ENCODE measurements around the gene DLG5.

DLG5 gene

GRCh38 chr10:77949167-77949566 lies 22.6 kb upstream of the DLG5 start:
- DNase-seq (ENCODE audit: low read depth), result no peak

DNA sequence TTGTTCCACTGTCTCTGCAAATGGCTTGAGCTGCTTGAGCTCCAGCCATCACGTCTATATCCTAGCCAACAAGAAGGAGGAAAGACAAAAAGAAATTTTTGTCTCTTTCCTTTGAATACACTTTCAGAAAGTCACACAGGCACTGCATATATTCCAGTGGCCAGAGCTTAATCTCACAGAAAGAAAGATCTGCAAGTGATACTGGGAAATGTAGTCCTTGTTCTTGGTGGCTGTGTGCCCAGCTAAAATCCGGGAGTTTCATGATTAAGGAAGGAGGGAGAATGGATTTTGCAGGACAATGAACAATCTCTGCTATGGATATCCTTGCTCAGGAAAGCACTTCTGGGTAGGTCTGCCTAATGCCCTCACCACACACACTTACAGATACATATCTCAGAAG lies 19.5 kb upstream of the DLG5 start:
- DNase-seq (ENCODE audit: low read depth), result no peak

- peak; percentile 72 for DNase-seq (ENCODE audit: low read depth)
Measured at GRCh38 chr10:77944519-77944918, 18.0 kb upstream of the DLG5 start.

GRCh38 chr10:77943121-77943901 lies 16.8 kb upstream of the DLG5 start:
- DNase-seq (ENCODE audit: low read depth), result peak; percentile 64

- no peak for DNase-seq (ENCODE audit: low read depth)
Measured at GRCh38 chr10:77941790-77942189, 15.2 kb upstream of the DLG5 start.

GRCh38 chr10:77940627-77941026 lies 14.1 kb upstream of the DLG5 start:
- no peak for DNase-seq (ENCODE audit: low read depth)

- DNase-seq (ENCODE audit: low read depth), result no peak
Measured at GRCh38 chr10:77940225-77940624, 13.7 kb upstream of the DLG5 start.

GRCh38 chr10:77939561-77940001 lies 13.0 kb upstream of the DLG5 start:
- peak; percentile 38 for DNase-seq (ENCODE audit: low read depth)

DNA sequence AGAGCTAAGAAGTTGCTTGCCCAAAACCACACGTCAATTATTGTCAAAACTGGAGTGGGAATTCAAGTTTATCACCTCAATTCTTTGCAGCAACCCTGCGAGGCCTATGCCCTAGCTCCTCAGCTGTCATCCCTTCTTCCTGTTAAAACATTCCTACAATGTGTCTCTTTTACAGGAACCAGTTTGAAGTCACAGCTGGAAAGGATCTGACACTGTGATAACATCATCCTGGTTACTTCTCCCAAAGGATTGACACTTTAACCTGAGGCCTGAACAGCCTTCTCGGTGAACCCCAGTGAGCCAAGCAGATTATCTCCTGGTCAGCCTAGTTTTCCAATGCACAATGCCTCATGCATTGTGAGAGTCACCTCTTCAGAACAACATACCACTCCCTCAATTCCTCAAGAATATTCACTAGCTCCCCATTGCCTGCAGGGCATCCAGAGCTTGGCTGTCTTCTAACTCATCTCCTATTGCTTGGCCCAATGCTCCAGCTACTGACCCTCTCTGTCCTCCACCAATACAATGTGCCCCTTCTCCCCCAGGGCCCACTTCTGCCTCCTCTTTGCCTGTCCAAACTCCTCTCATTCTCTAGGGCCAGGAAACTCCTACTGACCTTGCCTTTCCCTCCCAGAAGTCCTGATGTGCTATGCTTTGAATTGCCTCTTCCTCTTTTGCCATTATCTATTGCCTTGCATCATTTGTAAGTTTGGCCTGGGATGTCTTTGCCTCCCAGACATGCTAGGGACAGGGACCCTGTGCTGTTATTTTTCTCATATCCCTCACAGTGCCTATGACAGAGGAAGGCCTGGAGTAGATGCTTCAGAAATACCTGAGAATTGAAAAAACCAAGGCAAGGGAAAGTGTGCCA lies 10.4 kb upstream of the DLG5 start:
- DNase-seq (ENCODE audit: low read depth), result no peak

GRCh38 chr10:77932016-77932715 lies 5.6 kb upstream of the DLG5 start:
- DNase-seq (ENCODE audit: low read depth), result no peak

DNA sequence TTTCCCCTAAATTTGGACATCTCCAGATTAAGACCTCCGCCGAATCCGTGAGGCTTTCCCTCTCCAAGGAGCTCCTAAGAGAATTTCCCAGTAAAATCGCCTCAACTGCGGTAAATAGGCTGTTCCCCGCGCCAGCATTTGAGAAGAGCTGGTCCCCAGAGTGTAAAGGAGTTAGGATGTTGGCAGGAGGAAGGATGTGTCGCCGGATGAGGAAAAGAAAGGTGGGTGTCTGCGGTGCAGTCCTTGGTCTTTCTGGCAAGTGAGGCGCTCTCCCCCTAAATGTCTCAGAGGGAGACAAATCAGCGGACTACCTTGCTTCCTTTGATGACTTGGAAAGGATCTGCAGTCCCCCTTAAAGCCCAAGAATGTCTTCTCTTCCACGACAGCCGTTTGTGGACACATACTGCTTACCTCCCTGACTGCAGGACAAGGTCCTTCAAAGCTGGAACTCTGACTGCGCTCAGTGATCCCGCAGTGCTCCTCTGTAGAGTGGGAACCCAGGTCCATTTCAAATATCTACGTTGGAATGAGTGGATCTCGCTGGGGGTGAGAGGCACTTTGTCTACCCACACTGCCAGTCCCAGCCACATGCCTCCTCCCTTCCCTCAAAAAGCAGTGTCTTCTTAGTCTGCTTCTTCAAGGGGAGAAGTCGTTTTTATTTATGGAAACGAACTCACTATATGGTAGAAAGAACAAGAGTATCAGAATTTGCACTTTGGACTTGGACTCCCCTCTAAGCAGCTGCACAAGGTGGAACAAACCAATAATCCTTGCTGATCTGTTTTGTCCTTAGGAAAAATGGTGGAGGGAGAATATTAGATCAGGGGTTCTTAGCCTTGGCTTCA lies 1.1 kb upstream of the DLG5 start:
- DNase-seq (ENCODE audit: low read depth), result no peak

- no peak for DNase-seq (ENCODE audit: low read depth)
Measured at GRCh38 chr10:77925795-77926565, 575 bp downstream of the DLG5 start.

DNA sequence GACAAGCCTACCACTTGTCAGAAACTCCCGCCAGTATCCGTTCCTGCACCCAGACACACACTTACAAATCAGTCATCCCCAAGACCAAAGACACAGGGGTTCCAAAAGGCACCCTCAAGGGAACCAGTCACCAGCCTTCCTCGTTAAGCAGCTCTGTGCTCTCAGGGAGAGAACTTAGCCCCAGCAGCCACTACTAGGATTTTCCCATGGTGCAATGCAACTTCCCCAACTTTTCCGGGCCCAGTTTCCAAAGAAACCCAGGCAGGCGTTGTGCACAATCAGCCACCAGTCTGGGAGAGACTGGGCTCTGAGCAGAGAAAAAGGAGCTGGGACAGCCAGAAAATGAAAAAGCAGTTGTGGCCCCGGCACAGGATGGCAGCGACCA lies 1.2 kb downstream of the DLG5 start:
- no peak for DNase-seq (ENCODE audit: low read depth)

DNA sequence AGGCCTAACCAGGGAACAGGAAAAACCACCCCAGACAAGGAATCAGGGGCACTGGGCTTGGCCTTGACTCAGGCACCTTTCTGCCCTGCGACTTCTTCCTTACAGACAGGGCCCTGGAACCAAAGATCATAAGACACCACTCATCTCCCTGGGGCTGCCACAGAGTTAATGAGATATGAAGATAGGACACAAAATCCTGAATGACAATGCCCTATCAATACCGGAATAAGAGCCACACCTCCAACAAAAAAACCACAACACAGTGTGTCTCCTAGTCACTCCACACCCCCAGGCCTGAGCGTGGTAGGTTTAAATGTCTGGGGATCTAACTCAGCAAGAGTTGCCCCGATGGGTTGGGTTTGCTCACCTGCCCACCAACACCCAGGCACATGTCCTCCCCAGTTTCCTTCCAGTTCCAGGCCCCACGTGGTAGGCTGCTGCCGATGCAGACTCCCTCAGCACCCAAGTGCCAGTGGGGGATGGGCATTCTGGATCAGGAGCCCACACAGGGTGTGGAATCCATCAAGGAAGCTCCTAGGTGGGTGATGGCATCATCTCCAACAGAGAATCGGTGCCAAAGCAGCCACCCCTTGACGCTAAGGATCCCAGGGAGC lies 3.9 kb downstream of the DLG5 start:
- DNase-seq (ENCODE audit: low read depth), result no peak

DNA sequence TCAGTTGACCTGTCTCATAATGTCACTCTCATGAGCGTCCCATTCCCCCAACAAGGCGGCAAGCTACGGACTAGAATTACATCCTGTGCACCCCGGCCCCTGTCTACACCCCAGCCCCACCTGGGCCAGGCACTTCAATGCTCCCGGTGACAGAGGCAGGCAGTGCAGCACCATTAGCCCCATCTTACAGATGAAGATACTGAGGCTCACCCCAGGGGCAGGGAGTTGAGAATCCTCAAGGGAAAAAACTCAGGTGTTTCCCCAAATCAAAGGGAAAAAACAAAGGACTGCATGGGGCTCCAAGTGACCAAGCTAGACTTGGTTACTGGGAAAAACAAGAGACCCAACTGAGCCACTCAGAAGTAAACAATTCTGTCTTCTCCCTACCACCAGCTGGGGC lies 4.5 kb downstream of the DLG5 start:
- no peak for DNase-seq (ENCODE audit: low read depth)

GRCh38 chr10:77921395-77921794 lies 5.2 kb downstream of the DLG5 start:
- no peak for DNase-seq (ENCODE audit: low read depth)

DNA sequence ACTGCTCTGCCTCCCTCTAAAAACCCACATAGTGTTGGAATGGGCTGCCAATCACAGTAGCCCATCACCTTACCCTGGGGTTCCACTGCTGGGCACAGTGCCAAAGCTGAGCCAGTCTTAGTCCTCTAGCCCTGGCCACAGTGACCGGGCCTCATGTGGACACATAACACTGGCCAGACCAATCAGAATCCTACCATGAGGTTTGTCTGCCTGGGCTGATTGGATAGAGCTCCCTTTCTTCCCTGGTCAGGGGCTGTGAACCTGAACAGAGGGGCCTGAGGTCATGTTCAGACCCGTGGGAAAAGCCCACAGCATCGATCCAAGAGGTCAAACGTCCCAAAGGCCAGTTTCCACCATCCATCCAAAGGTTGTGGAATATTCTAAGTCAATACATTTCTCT lies 6.1 kb downstream of the DLG5 start:
- DNase-seq (ENCODE audit: low read depth), result no peak

- no peak for DNase-seq (ENCODE audit: low read depth)
Measured at GRCh38 chr10:77919713-77920108, 6.8 kb downstream of the DLG5 start.

- no peak for DNase-seq (ENCODE audit: low read depth)
Measured at GRCh38 chr10:77915319-77916105, 11.0 kb downstream of the DLG5 start.

DNA sequence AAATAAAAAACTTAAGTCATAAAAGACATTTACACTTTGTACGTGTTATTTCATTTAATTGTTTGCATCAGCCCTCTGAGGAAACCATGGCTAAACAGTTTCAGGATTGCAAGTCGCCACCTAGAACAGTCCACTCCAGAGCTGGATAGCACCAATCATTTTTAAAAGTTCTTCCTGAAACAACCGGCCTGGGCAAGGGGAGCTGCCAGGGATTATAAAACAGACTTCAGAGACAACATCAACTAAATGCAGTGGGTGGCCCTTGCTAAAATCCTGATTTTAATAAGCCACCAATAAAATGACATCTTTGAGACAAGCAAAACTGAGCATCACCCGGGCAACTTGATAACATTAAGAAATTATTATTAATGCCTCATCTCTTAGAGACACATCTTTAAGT lies 13.5 kb downstream of the DLG5 start:
- DNase-seq (ENCODE audit: low read depth), result no peak

Data from GM04503 (cell line).